22Rv1 (cell line): ENCODE results near the gene RBM44.

Source experiments
- CTCF ChIP-seq: fragments of 450-650 bp; IDR thresholded peaks from 2 replicates; pipeline ENCODE4 v1.5.1; 2017; ENCODE audit warnings: mild to moderate bottlenecking
- ZFX ChIP-seq: fragments of 450-650 bp; IDR thresholded peaks from 2 replicates; pipeline ENCODE4 v1.6.1; 2017; ENCODE audit warnings: antibody characterized with exemption, borderline replicate concordance

- TF ChIP-seq CTCF (no peak), ZFX (no peak)
Measured at GRCh38 chr2:237749961-237750360, 48.6 kb upstream of the RBM44 start.
